ENCODE measurements around the gene TCF3.

DNA sequence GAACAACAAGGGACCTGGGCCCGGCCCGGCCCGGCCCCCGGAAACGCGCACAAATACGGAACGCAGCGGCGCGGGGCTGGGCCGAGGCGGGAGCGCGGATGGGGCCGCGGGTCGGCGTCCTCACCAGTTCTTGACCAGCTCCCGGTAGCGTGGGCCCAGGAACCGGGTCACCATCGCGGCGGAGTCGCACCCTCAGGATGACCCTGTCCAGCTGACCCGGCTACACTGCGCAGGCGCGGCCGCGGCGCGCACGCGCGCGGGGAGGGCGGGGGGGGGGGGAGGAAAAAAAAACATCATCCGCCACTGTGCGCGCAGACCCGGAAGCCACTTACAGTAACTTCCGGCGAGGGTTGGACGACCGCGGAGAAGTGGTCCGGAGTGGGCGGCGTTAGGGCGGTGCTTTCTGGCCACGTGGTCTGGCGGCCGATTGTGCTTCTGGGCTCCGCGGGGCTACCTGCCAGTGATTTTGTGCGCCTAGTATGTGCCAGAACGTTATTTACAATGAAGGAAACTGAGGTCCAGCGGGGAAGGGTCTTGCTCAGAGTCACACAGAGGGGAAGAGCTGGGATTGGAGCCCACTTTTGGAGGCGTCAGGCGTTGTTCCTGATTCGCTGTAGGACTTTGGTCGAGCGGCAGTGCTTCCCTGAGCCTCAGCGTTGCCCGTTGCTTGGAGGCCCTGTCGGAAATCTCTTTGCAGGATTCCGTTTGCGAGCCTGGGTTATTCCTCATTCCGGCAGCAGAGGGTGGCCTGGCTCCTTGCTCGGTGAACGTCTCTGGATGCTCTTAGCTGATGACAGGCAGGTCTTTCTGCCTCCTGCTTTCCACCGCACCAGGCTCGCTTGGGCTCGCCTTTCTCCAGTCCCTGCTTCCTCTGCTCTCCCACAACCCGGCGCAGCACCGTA lies 46.9 kb downstream of the TCF3 start, which contains the start of gene UQCR11:
- TF ChIP-seq, protein P1, sequence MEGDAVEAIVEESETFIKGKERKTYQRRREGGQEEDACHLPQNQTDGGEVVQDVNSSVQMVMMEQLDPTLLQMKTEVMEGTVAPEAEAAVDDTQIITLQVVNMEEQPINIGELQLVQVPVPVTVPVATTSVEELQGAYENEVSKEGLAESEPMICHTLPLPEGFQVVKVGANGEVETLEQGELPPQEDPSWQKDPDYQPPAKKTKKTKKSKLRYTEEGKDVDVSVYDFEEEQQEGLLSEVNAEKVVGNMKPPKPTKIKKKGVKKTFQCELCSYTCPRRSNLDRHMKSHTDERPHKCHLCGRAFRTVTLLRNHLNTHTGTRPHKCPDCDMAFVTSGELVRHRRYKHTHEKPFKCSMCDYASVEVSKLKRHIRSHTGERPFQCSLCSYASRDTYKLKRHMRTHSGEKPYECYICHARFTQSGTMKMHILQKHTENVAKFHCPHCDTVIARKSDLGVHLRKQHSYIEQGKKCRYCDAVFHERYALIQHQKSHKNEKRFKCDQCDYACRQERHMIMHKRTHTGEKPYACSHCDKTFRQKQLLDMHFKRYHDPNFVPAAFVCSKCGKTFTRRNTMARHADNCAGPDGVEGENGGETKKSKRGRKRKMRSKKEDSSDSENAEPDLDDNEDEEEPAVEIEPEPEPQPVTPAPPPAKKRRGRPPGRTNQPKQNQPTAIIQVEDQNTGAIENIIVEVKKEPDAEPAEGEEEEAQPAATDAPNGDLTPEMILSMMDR (IDR thresholded peaks at IDR 0.05) = peak; percentile 60
- TF ChIP-seq ZFX (IDR thresholded peaks at IDR 0.05; ENCODE audit: borderline replicate concordance) = no peak

All from 22Rv1 (cell line).